ENCODE data around the gene HTT-AS. TPM values are rescaled to one million over a fixed set of nuclear protein-coding genes. Genes with fewer than 3 reads are reported as not detected.

Gene HTT-AS
- total and polyA plus RNA-seq, 3 donors from 2014 or later, result not detected

DNA sequence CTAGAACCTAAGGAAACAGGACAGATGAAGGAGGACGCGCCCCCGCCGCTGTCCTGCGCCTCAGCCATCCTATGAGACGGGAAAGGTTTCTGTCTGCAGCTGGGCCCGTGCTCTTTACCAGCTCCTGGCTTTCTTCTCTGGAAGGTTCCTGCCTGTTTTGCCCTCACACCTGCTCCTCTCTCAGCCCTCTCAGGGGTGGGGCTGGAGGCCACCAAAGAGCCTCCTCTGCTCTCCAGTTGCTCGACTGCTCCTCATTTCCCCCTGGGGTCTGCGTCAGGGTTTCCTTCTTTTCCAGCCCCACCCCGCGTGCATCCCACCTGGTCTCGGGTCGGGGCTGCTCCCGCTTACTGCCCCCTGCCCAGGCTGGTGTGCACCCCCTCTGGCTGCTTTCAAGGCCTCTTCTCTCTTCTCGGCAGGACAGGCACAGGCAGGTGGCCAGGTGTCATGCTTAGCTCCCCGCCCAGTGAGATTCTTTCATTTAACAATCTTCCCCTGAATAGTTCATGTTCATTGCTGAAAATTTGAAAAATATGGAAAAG lies 4.6 kb downstream of the HTT-AS start:
- 82 to 92% methylated on average over 16 of the region's 16 CpGs for whole genome bisulfite sequencing, 2 donors
- no peaks in the 10 kb centered on the region for H3K36me3 ChIP-seq (ENCODE audit: low read depth, missing control alignments)
- no peak overlapping the region for H3K4me3 ChIP-seq
- peaks cover 7% of the 10 kb centered on the region for H3K4me1 ChIP-seq
- H3K9me3 ChIP-seq, result no peaks in the 10 kb centered on the region
- H3K27me3 ChIP-seq, result no peaks in the 10 kb centered on the region
- TF ChIP-seq POLR2A (IDR thresholded peaks at IDR 0.05), result no peak
- TF ChIP-seq, protein P1, sequence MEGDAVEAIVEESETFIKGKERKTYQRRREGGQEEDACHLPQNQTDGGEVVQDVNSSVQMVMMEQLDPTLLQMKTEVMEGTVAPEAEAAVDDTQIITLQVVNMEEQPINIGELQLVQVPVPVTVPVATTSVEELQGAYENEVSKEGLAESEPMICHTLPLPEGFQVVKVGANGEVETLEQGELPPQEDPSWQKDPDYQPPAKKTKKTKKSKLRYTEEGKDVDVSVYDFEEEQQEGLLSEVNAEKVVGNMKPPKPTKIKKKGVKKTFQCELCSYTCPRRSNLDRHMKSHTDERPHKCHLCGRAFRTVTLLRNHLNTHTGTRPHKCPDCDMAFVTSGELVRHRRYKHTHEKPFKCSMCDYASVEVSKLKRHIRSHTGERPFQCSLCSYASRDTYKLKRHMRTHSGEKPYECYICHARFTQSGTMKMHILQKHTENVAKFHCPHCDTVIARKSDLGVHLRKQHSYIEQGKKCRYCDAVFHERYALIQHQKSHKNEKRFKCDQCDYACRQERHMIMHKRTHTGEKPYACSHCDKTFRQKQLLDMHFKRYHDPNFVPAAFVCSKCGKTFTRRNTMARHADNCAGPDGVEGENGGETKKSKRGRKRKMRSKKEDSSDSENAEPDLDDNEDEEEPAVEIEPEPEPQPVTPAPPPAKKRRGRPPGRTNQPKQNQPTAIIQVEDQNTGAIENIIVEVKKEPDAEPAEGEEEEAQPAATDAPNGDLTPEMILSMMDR (IDR thresholded peaks at IDR 0.05), result no peak
- DNase-seq, result no peak
- no peak overlapping the region for H3K27ac ChIP-seq
- intact Hi-C loops (cut with DNase I; ENCODE audit: low total_unique reads), result no loop called here

DNA sequence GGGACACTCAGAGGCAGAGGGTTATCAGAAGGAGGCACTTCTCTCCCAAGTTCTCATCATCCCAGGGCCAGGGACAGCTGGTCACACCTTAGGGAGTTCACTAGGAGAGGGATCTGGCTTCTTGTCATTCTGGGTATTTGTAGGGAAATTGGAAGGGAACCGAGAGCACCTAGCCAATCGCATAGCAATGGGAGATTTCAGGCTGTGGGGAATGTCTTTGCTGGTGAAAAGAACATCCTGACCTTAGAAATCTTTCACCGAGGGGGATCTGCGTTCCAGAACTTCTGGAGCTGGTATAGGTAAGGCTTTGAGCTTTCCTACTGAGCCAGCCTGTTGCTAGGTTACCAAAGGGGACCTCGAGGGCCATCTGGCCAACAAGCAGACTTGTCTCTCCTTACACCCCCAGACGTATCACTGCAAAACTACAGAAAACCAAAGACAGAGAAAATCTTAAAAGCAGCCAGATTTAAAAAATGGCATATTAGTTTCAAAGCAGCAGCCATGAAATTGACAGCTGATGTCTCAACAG lies 6.8 kb downstream of the HTT-AS start:
- TF ChIP-seq POLR2A (IDR thresholded peaks at IDR 0.05), result no peak
- TF ChIP-seq, protein P1 (IDR thresholded peaks at IDR 0.05), result no peak
- Histone ChIP-seq H3K4me3 (no peak overlapping the region), H3K4me1 (no peaks in the 10 kb centered on the region), H3K27me3 (no peaks in the 10 kb centered on the region), H3K36me3 (ENCODE audit: low read depth, missing control alignments) (no peaks in the 10 kb centered on the region), H3K27ac (no peak overlapping the region), H3K9me3 (no peaks in the 10 kb centered on the region)
- no peak for DNase-seq
- intact Hi-C loops (cut with DNase I; ENCODE audit: low total_unique reads), result no loop called here
- WGBS, 2 donors, result 82 to 88% methylated on average over 5 to 6 of the region's 6 CpGs

DNA sequence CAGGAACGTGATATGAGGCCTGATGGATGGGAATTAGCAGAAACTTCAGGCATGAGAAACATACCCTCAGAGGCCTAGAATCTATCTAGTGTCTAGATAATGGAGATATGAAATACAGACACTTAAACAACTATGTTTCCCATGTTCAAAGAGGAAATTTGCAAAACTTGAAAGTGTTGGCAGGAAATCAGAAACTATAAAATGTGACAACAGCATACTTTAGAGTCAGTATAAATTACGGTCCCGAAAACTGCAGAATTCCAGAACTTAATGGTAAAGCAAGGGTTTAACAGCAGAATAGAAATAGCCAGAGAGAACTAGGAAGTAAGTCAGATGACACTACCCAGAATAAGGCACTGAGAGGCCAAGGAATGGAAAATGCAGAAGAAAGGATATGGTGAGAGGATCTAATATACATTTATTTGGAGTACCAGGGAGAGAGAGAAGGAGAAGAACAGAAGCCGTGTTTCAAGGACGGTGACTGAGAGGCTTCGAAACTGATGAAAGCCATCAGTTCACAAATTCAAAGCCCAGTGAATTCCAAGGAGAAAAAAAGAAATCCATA lies 7.4 kb downstream of the HTT-AS start:
- H3K4me3 ChIP-seq, result no peak overlapping the region
- no peak overlapping the region for H3K27ac ChIP-seq
- DNase-seq, result no peak
- no peaks in the 10 kb centered on the region for H3K36me3 ChIP-seq (ENCODE audit: low read depth, missing control alignments)
- no peaks in the 10 kb centered on the region for H3K9me3 ChIP-seq
- H3K4me1 ChIP-seq, result no peaks in the 10 kb centered on the region
- intact Hi-C loops (cut with DNase I; ENCODE audit: low total_unique reads), result no loop called here
- TF ChIP-seq, protein P1 (IDR thresholded peaks at IDR 0.05), result no peak
- TF ChIP-seq POLR2A (IDR thresholded peaks at IDR 0.05), result no peak
- WGBS, 2 donors, result 85 to 90% methylated on average over 6 of the region's 6 CpGs
- no peaks in the 10 kb centered on the region for H3K27me3 ChIP-seq

GRCh38 chr4:3065551-3065950 lies 8.8 kb downstream of the HTT-AS start:
- no peaks in the 10 kb centered on the region for H3K36me3 ChIP-seq (ENCODE audit: low read depth, missing control alignments)
- intact Hi-C loops (cut with DNase I; ENCODE audit: low total_unique reads), result no loop called here
- no peaks in the 10 kb centered on the region for H3K27me3 ChIP-seq
- DNase-seq, result no peak
- no peak overlapping the region for H3K27ac ChIP-seq
- no peaks in the 10 kb centered on the region for H3K9me3 ChIP-seq
- TF ChIP-seq, protein P1 (IDR thresholded peaks at IDR 0.05), result no peak
- no peak for TF ChIP-seq POLR2A (IDR thresholded peaks at IDR 0.05)
- no peaks in the 10 kb centered on the region for H3K4me1 ChIP-seq
- no peak overlapping the region for H3K4me3 ChIP-seq
- WGBS, 2 donors, result 85 to 92% methylated on average over 3 of the region's 3 CpGs

DNA sequence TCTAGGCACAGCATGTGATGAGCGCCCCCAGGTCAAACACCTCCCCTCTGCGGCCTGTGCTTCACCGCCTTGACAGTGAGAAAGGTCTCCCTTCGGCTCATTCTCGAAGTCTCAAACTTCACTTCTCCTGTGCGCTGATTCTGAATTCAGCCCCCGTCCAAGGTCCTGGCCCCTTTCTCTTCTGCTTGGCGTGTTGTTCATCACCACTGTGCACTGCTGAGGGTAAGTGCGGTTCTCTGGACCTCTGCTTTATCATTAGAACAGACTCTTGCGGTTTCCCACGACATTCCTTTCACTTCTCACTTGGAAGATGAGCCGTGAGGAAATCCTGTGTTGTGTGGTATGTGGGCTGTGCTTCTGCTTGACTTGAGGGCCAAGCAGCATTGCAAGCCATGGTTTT lies 11.9 kb downstream of the HTT-AS start:
- H3K9me3 ChIP-seq, result no peaks in the 10 kb centered on the region
- DNase-seq, result no peak
- intact Hi-C loops (cut with DNase I; ENCODE audit: low total_unique reads), result no loop called here
- H3K27ac ChIP-seq, result no peak overlapping the region
- no peaks in the 10 kb centered on the region for H3K27me3 ChIP-seq
- 88 to 95% methylated on average over 12 of the region's 12 CpGs for WGBS, 2 donors
- TF ChIP-seq, protein P1 (IDR thresholded peaks at IDR 0.05), result no peak
- TF ChIP-seq POLR2A (IDR thresholded peaks at IDR 0.05), result no peak
- H3K4me3 ChIP-seq, result no peak overlapping the region
- no peaks in the 10 kb centered on the region for H3K36me3 ChIP-seq (ENCODE audit: low read depth, missing control alignments)
- no peaks in the 10 kb centered on the region for H3K4me1 ChIP-seq
